Measurements from ENCODE around the gene COL20A1. TPM values are rescaled to one million over a fixed set of nuclear protein-coding genes. Genes with fewer than 3 reads are reported as not detected.
"Not testable (repeated sequence)": the region's sequence is repeated elsewhere in the genome, so short reads cannot be mapped to it uniquely, and the experiment has no call there.

COL20A1 gene
- total RNA-seq, 2 donors from 2014 or later: not detected

- no peak overlapping the region for H3K4me3 ChIP-seq
- TF ChIP-seq CTCF (IDR thresholded peaks at IDR 0.05) (no peak), POLR2A (IDR thresholded peaks at IDR 0.05) (no peak)
- DNase-seq (no peak), ATAC-seq (no peak)
- intact Hi-C loops (cut with DNase I): no loop called here
- no peaks in the 10 kb centered on the region for H3K36me3 ChIP-seq (replicated peaks in 1 of 2; ENCODE audit: insufficient read depth in 1 of 2, low read depth in 2 of 2)
- H3K27me3 ChIP-seq: peaks cover 0 to 10% of the 10 kb centered on the region in 2 donors
- whole genome bisulfite sequencing, 2 donors: 67 to 71% methylated on average over 8 to 10 of the region's 11 CpGs
- no peaks in the 10 kb centered on the region for H3K9me3 ChIP-seq
- H3K4me1 ChIP-seq: no peaks in the 10 kb centered on the region
- no peak overlapping the region for H3K27ac ChIP-seq
Measured at GRCh38 chr20:63379296-63379695, 86.3 kb downstream of the COL20A1 start.

GRCh38 chr20:63379872-63380271 is 86.9 kb downstream of the COL20A1 start:
- ATAC-seq; H3K9me3 ChIP-seq; H3K27ac ChIP-seq; DNase-seq; H3K4me3 ChIP-seq; H3K4me1 ChIP-seq; H3K36me3 ChIP-seq (replicated peaks in 1 of 2; ENCODE audit: insufficient read depth in 1 of 2, low read depth in 2 of 2); intact Hi-C loops (cut with DNase I): not testable (repeated sequence)
- 40 to 71% methylated on average over 6 to 9 of the region's 9 CpGs for WGBS, 2 donors
- H3K27me3 ChIP-seq: peaks cover 0 to 10% of the 10 kb centered on the region in 2 donors

GRCh38 chr20:63380346-63380870 is 87.4 kb downstream of the COL20A1 start:
- intact Hi-C loops (cut with DNase I): no loop called here
- H3K27me3 ChIP-seq: peaks cover 0 to 10% of the 10 kb centered on the region in 2 donors
- no peaks in the 10 kb centered on the region for H3K36me3 ChIP-seq (replicated peaks in 1 of 2; ENCODE audit: insufficient read depth in 1 of 2, low read depth in 2 of 2)
- ATAC-seq (no peak), DNase-seq (no peak)
- H3K27ac ChIP-seq: no peak overlapping the region
- H3K4me1 ChIP-seq: no peaks in the 10 kb centered on the region
- no peaks in the 10 kb centered on the region for H3K9me3 ChIP-seq
- TF ChIP-seq POLR2A (IDR thresholded peaks at IDR 0.05) (no peak), CTCF (IDR thresholded peaks at IDR 0.05) (no peak)
- WGBS, 2 donors: 78 to 85% methylated on average over 15 to 19 of the region's 21 CpGs
- no peak overlapping the region for H3K4me3 ChIP-seq

- no peak for TF ChIP-seq POLR2A (IDR thresholded peaks at IDR 0.05)
- peak; percentile 59 to 88 (median 73) for TF ChIP-seq CTCF (IDR thresholded peaks at IDR 0.05)
- peak in 2 of 4 donors; percentile 19 to 21 for DNase-seq
- H3K27me3 ChIP-seq: peaks cover 0 to 6% of the 10 kb centered on the region in 2 donors
- no peaks in the 10 kb centered on the region for H3K36me3 ChIP-seq (replicated peaks in 1 of 2; ENCODE audit: insufficient read depth in 1 of 2, low read depth in 2 of 2)
- intact Hi-C loops (cut with DNase I): no loop called here
- peak; percentile 27 for ATAC-seq
- H3K27ac ChIP-seq: no peak overlapping the region
- peaks cover 0 to 11% (median 0%) of the 10 kb centered on the region in 3 donors for H3K9me3 ChIP-seq
- no peaks in the 10 kb centered on the region for H3K4me1 ChIP-seq
- 14 to 34% methylated on average over 15 to 21 of the region's 22 CpGs for WGBS, 2 donors
- no peak overlapping the region for H3K4me3 ChIP-seq
Measured at GRCh38 chr20:63381781-63382431, 88.9 kb downstream of the COL20A1 start.

- peaks cover 0 to 11% (median 0%) of the 10 kb centered on the region in 3 donors for H3K9me3 ChIP-seq
Measured at GRCh38 chr20:63382551-63383300, 89.7 kb downstream of the COL20A1 start.

More at GRCh38 chr20:63382551-63383300, 89.7 kb downstream of the COL20A1 start:
- ATAC-seq (no peak), DNase-seq (no peak)
- TF ChIP-seq POLR2A (IDR thresholded peaks at IDR 0.05) (no peak), CTCF (IDR thresholded peaks at IDR 0.05) (no peak)
- peaks cover 0 to 6% of the 10 kb centered on the region in 2 donors for H3K27me3 ChIP-seq
- H3K36me3 ChIP-seq (replicated peaks in 1 of 2; ENCODE audit: insufficient read depth in 1 of 2, low read depth in 2 of 2): no peaks in the 10 kb centered on the region
- no peak overlapping the region for H3K4me3 ChIP-seq
- 32 to 47% methylated on average over 14 to 16 of the region's 17 CpGs for WGBS, 2 donors
- no peak overlapping the region for H3K27ac ChIP-seq
- no peaks in the 10 kb centered on the region for H3K4me1 ChIP-seq
- intact Hi-C loops (cut with DNase I): no loop called here
